ENCODE measurements around the gene TCERG1L. TPM values are rescaled to one million over a fixed set of nuclear protein-coding genes. Genes with fewer than 3 reads are reported as not detected.

Gene TCERG1L
- total and polyA plus RNA-seq, 9 of the 15 experiments (the other 6 are each of a cell fraction or from before 2014, with no cell fraction given): not detected

- intact Hi-C loops (cut with micrococcal nuclease): no loop called here
- H3K9me3 ChIP-seq (replicated peaks; ENCODE audit: control insufficient read depth, insufficient read depth, low read depth, low read length): no peaks in the 10 kb centered on the region
- H3K27me3 ChIP-seq (ENCODE audit: control insufficient read depth in 2 of 2, insufficient read depth in 2 of 2, low read length in 2 of 2): peaks cover 0 to 13% of the 10 kb centered on the region in 2 experiments; a peak in 2 of 5 replicates
- POLR2A ChIA-PET: no interaction called here
- no peak overlapping the region for H3K4me2 ChIP-seq (ENCODE audit: insufficient read depth, low read length)
- ATAC-seq (no peak), FAIRE-seq (no peak), DNase-seq (ENCODE audit: extremely low read depth in 1 of 4, low spot score in 3 of 4) (no peak)
- H3K27ac ChIP-seq (ENCODE audit: extremely low read depth, low read depth, low read length): no peak overlapping the region
- no peak overlapping the region for H3K4me3 ChIP-seq
- no peaks in the 10 kb centered on the region for H3K36me3 ChIP-seq (ENCODE audit: control insufficient read depth, insufficient read depth, low read length)
- CTCF ChIA-PET (ENCODE audit: low intra/inter-chr PET ratio): no interaction called here
- H3K9ac ChIP-seq (ENCODE audit: insufficient read depth in 1 of 2, low read depth in 2 of 2, low read length in 2 of 2): no peak overlapping the region
- no peaks in the 10 kb centered on the region for H3K79me2 ChIP-seq (ENCODE audit: control insufficient read depth, insufficient read depth, low read length)
- H3K4me1 ChIP-seq (replicated peaks in 1 of 2; ENCODE audit: control insufficient read depth in 2 of 2, insufficient read depth in 2 of 2, low read length in 2 of 2): no peaks in the 10 kb centered on the region
- BruUV-seq (replicated peaks): no TSS peak
- H4K20me1 ChIP-seq (replicated peaks; ENCODE audit: control insufficient read depth, insufficient read depth, low read length): no peaks in the 10 kb centered on the region
- 0% methylated on average over 4 of the region's 7 CpGs for WGBS (ENCODE audit: insufficient coverage, low coverage, missing lambda C conversion rate)
- in situ Hi-C loops (cut with MboI): no loop called here
- no peak overlapping the region for H2AFZ ChIP-seq (ENCODE audit: low read depth, low read length)
- H3K9me1 ChIP-seq (ENCODE audit: control insufficient read depth, insufficient read depth, low read length): no peaks in the 10 kb centered on the region
- no peak for TF ChIP-seq ETS1 (conservative IDR thresholded peaks at IDR 0.05; ENCODE audit: control insufficient read depth, low read depth, low read length)
- no peak for TF ChIP-seq RBM25 (IDR thresholded peaks at IDR 0.05; ENCODE audit: low read depth, low read length, severe bottlenecking)
- no peak for TF ChIP-seq MAZ (CRISPR knock-in tag; conservative IDR thresholded peaks at IDR 0.05 in 1 of 2, IDR thresholded peaks at IDR 0.05 in 1 of 2)
- TF ChIP-seq ATF4 (CRISPR knock-in tag; IDR thresholded peaks at IDR 0.05): no peak
- TF ChIP-seq THRB (CRISPR knock-in tag; conservative IDR thresholded peaks at IDR 0.05): no peak
- TF ChIP-seq MGA (IDR thresholded peaks at IDR 0.05): no peak
- TF ChIP-seq HDAC3 (IDR thresholded peaks at IDR 0.05; ENCODE audit: borderline replicate concordance, partially characterized antibody): no peak
Observed at GRCh38 chr10:131141207-131141606, 170.3 kb downstream of the TCERG1L start.
